Fibroblast of skin of right biceps (primary cell): ENCODE data around the gene FMR1NB.
A peak's percentile ranks its signal among the peaks of the same experiment; 100 is the strongest.

ENCODE experiments used
- DNase-seq: peaks from one replicate; pipeline ENCODE4 v3.0.0-alpha.2; 2013

FMR1NB gene

GRCh38 chrX:147981038-147981752 is at the start of gene FMR1NB:
FMR1NB (plus strand) TSS chrX:147981337; CDS start chrX:147981403, 66 bp downstream.
- no peak for DNase-seq

- DNase-seq, result no peak
Measured at GRCh38 chrX:147933815-147934214, 47.3 kb upstream of the FMR1NB start.

- no peak for DNase-seq
Measured at GRCh38 chrX:147935156-147935758, 45.9 kb upstream of the FMR1NB start.

GRCh38 chrX:147945286-147945685 is 35.9 kb upstream of the FMR1NB start:
- DNase-seq, result no peak

GRCh38 chrX:147948531-147948930 is 32.6 kb upstream of the FMR1NB start:
- DNase-seq, result no peak

- DNase-seq, result no peak
Measured at GRCh38 chrX:147950352-147950751, 30.8 kb upstream of the FMR1NB start.

- DNase-seq, result no peak
Measured at GRCh38 chrX:147953976-147954375, 27.2 kb upstream of the FMR1NB start.

- DNase-seq, result no peak
Measured at GRCh38 chrX:147957291-147957690, 23.8 kb upstream of the FMR1NB start.

- peak; percentile 78 for DNase-seq
Measured at GRCh38 chrX:147958291-147958690, 22.8 kb upstream of the FMR1NB start.

- no peak for DNase-seq
Measured at GRCh38 chrX:147960722-147961121, 20.4 kb upstream of the FMR1NB start.

GRCh38 chrX:147962476-147962875 is 18.7 kb upstream of the FMR1NB start:
- DNase-seq, result no peak

GRCh38 chrX:147978931-147979330 is 2.2 kb upstream of the FMR1NB start:
- DNase-seq, result no peak

- no peak for DNase-seq
Measured at GRCh38 chrX:148020329-148020728, 39.2 kb downstream of the FMR1NB start.

- no peak for DNase-seq
Measured at GRCh38 chrX:148024425-148025148, 43.5 kb downstream of the FMR1NB start.

GRCh38 chrX:148035380-148035779 is 54.2 kb downstream of the FMR1NB start:
- no peak for DNase-seq

- no peak for DNase-seq
Measured at GRCh38 chrX:148037020-148037419, 55.9 kb downstream of the FMR1NB start.

- DNase-seq, result peak; percentile 71
Measured at GRCh38 chrX:148043271-148043855, 62.2 kb downstream of the FMR1NB start.

GRCh38 chrX:148047200-148047599 is 66.1 kb downstream of the FMR1NB start:
- no peak for DNase-seq

- DNase-seq, result peak; percentile 33
Measured at GRCh38 chrX:148049441-148049840, 68.3 kb downstream of the FMR1NB start.

- DNase-seq, result no peak
Measured at GRCh38 chrX:148051973-148052372, 70.8 kb downstream of the FMR1NB start.

- no peak for DNase-seq
Measured at GRCh38 chrX:148067285-148067684, 86.1 kb downstream of the FMR1NB start.

GRCh38 chrX:148069759-148070503 is 88.8 kb downstream of the FMR1NB start:
- no peak for DNase-seq

- DNase-seq, result no peak
Measured at GRCh38 chrX:148070504-148070877, 89.4 kb downstream of the FMR1NB start.
